ENCODE results near the gene ULK1.

Gene ULK1

GRCh38 chr12:131921866-131922769 is 27.7 kb downstream of the ULK1 start:
- no peak for DNase-seq

- DNase-seq: no peak
Measured at GRCh38 chr12:131922772-131923171, 28.4 kb downstream of the ULK1 start.

GRCh38 chr12:131923260-131923659 is 28.8 kb downstream of the ULK1 start:
- no peak for DNase-seq

GRCh38 chr12:131927110-131928079 is 33.0 kb downstream of the ULK1 start:
- no peak for DNase-seq

- DNase-seq: no peak
Measured at GRCh38 chr12:131928080-131928710, 33.8 kb downstream of the ULK1 start.

- DNase-seq: peak; percentile 94
Measured at GRCh38 chr12:131928711-131929580, 34.5 kb downstream of the ULK1 start, which contains the start of gene PUS1. Gene PUS1 (plus strand): TSS chr12:131929276. CDS start chr12:131929723, 447 bp downstream.

- DNase-seq: peak; percentile 38
Measured at GRCh38 chr12:131929581-131930456, 35.4 kb downstream of the ULK1 start.

GRCh38 chr12:131930510-131930909 is 36.1 kb downstream of the ULK1 start:
- no peak for DNase-seq

- no peak for DNase-seq
Measured at GRCh38 chr12:131933387-131933786, 39.0 kb downstream of the ULK1 start.

GRCh38 chr12:131934535-131934934 is 40.1 kb downstream of the ULK1 start:
- no peak for DNase-seq

- no peak for DNase-seq
Measured at GRCh38 chr12:131938082-131938481, 43.7 kb downstream of the ULK1 start.

GRCh38 chr12:131939007-131939406 is 44.6 kb downstream of the ULK1 start:
- no peak for DNase-seq

GRCh38 chr12:131940141-131940547 is 45.7 kb downstream of the ULK1 start:
- DNase-seq: no peak

- DNase-seq: no peak
Measured at GRCh38 chr12:131941116-131941986, 46.9 kb downstream of the ULK1 start.

GRCh38 chr12:131941987-131942341 is 47.5 kb downstream of the ULK1 start:
- DNase-seq: no peak

- no peak for DNase-seq
Measured at GRCh38 chr12:131942671-131943070, 48.2 kb downstream of the ULK1 start.

GRCh38 chr12:131943389-131943788 is 49.0 kb downstream of the ULK1 start:
- DNase-seq: no peak

GRCh38 chr12:131943876-131944275 is 49.5 kb downstream of the ULK1 start:
- no peak for DNase-seq

GRCh38 chr12:131944601-131945251 is 50.3 kb downstream of the ULK1 start:
- DNase-seq: no peak

All from stimulated activated CD4-positive, alpha-beta T cell treated with anti-CD3 and anti-CD28 coated beads, Interleukin-4, amount 100 ng/mL, for 24 hours (primary cell).